HepG2 (cell line): ENCODE data around the gene DLX4. TPM values are rescaled to one million over a fixed set of nuclear protein-coding genes. Genes with fewer than 3 reads are reported as not detected.

Experiments used
- ATAC-seq: fragments of 200-7000 bp; cut with Tn5 transposase; 3 replicates; pipeline ENCODE4 v1.9.1; 2020; ENCODE audit warnings: mild to moderate bottlenecking, moderate library complexity
- BruUV-seq: library from RNA; stranded (reverse); fragments of 400-500 nt; replicated peaks from 2 replicates; lab custom pipeline; 2021; lab: Mats Ljungman, UMichigan
- CTCF ChIA-PET: fragments of 300-600 bp; formaldehyde crosslinking; extraction: SDS; loops from one replicate; lab custom pipeline; 2021; ENCODE audit warnings: low total read pairs, inconsistent platforms, low intra/inter-chr PET ratio; lab: Yijun Ruan, JAX
- POLR2A ChIA-PET: fragments of 350-600 bp; sonication (Branson Sonifier 250); formaldehyde crosslinking; loops from one replicate; lab custom pipeline; 2020; ENCODE audit warnings: antibody characterized with exemption, inconsistent platforms; lab: Yijun Ruan, JAX
- DNase-seq: peaks from one replicate; pipeline ENCODE4 v3.0.0-alpha.2; 2015; ENCODE audit warnings: low spot score
- FAIRE-seq: peaks from 3 replicates; lab custom pipeline; 2011; peaks lifted over from hg19 to GRCh38; lab: Jason Lieb, UNC
- H2AFZ ChIP-seq: one replicate; pipeline ENCODE4 v1.6.1; 2011; ENCODE audit warnings: low read length, inconsistent platforms
- H3K27ac ChIP-seq: fragments of 300-600 bp; 3 replicates; pipeline ENCODE4 v1.8.0; 2011; ENCODE audit warnings: mixed run types, mild to moderate bottlenecking, mixed read lengths, low read length, inconsistent platforms; ENCODE audit not compliant: insufficient read depth; ENCODE audit errors: extremely low read length
- H3K27me3 ChIP-seq, 2 experiments: fragments of 200-600 bp in 1 of 2; 2 replicates in 1 of 2; 3 replicates in 1 of 2; pipeline versions ENCODE4 v1.6.0 to v1.8.0; 2011; ENCODE audit warnings: low read length in 2 of 2, mild to moderate bottlenecking in 2 of 2, moderate library complexity in 2 of 2, inconsistent platforms in 1 of 2; ENCODE audit not compliant: insufficient read depth in 2 of 2, control insufficient read depth in 1 of 2
- H3K36me3 ChIP-seq, 2 experiments: fragments of 200-600 bp in 1 of 2; replicated peaks in 1 of 2; 2 replicates in 1 of 2; 3 replicates in 1 of 2; pipeline versions ENCODE4 v1.5.1 to v1.8.0; 2011; ENCODE audit warnings: low read length in 2 of 2, inconsistent platforms in 1 of 2; ENCODE audit not compliant: insufficient read depth in 2 of 2, control insufficient read depth in 1 of 2
- H3K4me1 ChIP-seq: 2 replicates; pipeline ENCODE4 v1.5.1; 2012; ENCODE audit warnings: low read length, inconsistent platforms; ENCODE audit not compliant: insufficient read depth
- H3K4me2 ChIP-seq: 2 replicates; pipeline ENCODE4 v1.6.0; 2011; ENCODE audit warnings: low read depth, low read length, inconsistent platforms
- H3K4me3 ChIP-seq, 3 experiments: fragments of 200-600 bp in 1 of 3; sonication (generic), shearing (Covaris generic) in 1 of 3; replicated peaks in 1 of 3; 2 replicates each; pipeline ENCODE4 v1.5.1; 2011 to 2016; ENCODE audit warnings: low read length in 3 of 3, inconsistent platforms in 2 of 3, low read depth in 2 of 3, mild to moderate bottlenecking in 2 of 3, control low read depth in 1 of 3, mixed read lengths in 1 of 3; ENCODE audit not compliant: insufficient read depth in 1 of 3
- H3K79me2 ChIP-seq: one replicate; pipeline ENCODE4 v1.6.1; 2011; ENCODE audit warnings: low read length, inconsistent platforms; ENCODE audit not compliant: insufficient read depth
- H3K9ac ChIP-seq: 2 replicates; pipeline ENCODE4 v1.6.0; 2011; ENCODE audit warnings: mild to moderate bottlenecking, low read depth, low read length, inconsistent platforms; ENCODE audit not compliant: insufficient read depth
- H3K9me3 ChIP-seq: 2 replicates; pipeline ENCODE4 v1.5.1; 2012; ENCODE audit warnings: mild to moderate bottlenecking, low read length
- H4K20me1 ChIP-seq: 2 replicates; pipeline ENCODE4 v1.6.0; 2011; ENCODE audit warnings: inconsistent platforms, mild to moderate bottlenecking, low read length, moderate library complexity; ENCODE audit not compliant: insufficient read depth
- GLI4 ChIP-seq: sonication (generic); formaldehyde crosslinking; IDR thresholded peaks from 2 replicates; pipeline ENCODE4 v1.5.1; 2020; ENCODE audit warnings: missing genetic modification reagents, mild to moderate bottlenecking, moderate library complexity, borderline replicate concordance
- LCORL ChIP-seq, 2 experiments: fragments of 450-650 bp in 1 of 2; sonication (generic) in 1 of 2; formaldehyde crosslinking in 1 of 2; IDR thresholded peaks; 2 replicates each; pipeline versions ENCODE4 v1.5.0 to v1.6.1; 2017 to 2020; ENCODE audit warnings: antibody characterized with exemption in 1 of 2, missing genetic modification reagents in 1 of 2
- NFATC3 ChIP-seq: sonication (generic); formaldehyde crosslinking; IDR thresholded peaks from 2 replicates; pipeline ENCODE4 v1.5.1; 2020; ENCODE audit warnings: mild to moderate bottlenecking, missing genetic modification reagents
- PHF21A ChIP-seq: sonication (generic); formaldehyde crosslinking; IDR thresholded peaks from 2 replicates; pipeline ENCODE4 v1.5.0; 2020; ENCODE audit warnings: mild to moderate bottlenecking, missing genetic modification reagents
- PHF8 ChIP-seq: sonication (generic); formaldehyde crosslinking; IDR thresholded peaks from 2 replicates; pipeline ENCODE4 v1.5.0; 2020; ENCODE audit warnings: missing genetic modification reagents
- SAP130 ChIP-seq: IDR thresholded peaks from 2 replicates; pipeline ENCODE4 v1.6.1; 2016; ENCODE audit warnings: low read depth
- SP4 ChIP-seq: sonication (generic); formaldehyde crosslinking; IDR thresholded peaks from 2 replicates; pipeline ENCODE4 v1.8.1; 2023; ENCODE audit warnings: mild to moderate bottlenecking, missing genetic modification reagents
- XRCC5 ChIP-seq: fragments of 200-400 bp; formaldehyde crosslinking; optimal IDR thresholded peaks from 2 replicates; pipeline ENCODE3; 2017; ENCODE audit warnings: mild to moderate bottlenecking, low read length
- ZNF124 ChIP-seq: sonication (generic); formaldehyde crosslinking; IDR thresholded peaks from 2 replicates; pipeline ENCODE4 v1.4.0; 2020; ENCODE audit warnings: missing genetic modification reagents
- ZNF44 ChIP-seq: sonication (generic); formaldehyde crosslinking; IDR thresholded peaks from 2 replicates; pipeline ENCODE4 v1.5.1; 2020; ENCODE audit warnings: mild to moderate bottlenecking, missing genetic modification reagents
- ZNF501 ChIP-seq: sonication (generic); formaldehyde crosslinking; IDR thresholded peaks from 2 replicates; pipeline ENCODE4 v1.5.1; 2020; ENCODE audit warnings: mild to moderate bottlenecking, moderate library complexity, missing genetic modification reagents
- ZNF557 ChIP-seq: sonication (generic); formaldehyde crosslinking; IDR thresholded peaks from 2 replicates; pipeline ENCODE4 v1.4.0; 2020; ENCODE audit warnings: missing genetic modification reagents
- ZNF563 ChIP-seq: sonication (generic); formaldehyde crosslinking; IDR thresholded peaks from 2 replicates; pipeline ENCODE4 v1.8.0; 2022; ENCODE audit warnings: mild to moderate bottlenecking, moderate library complexity, missing genetic modification reagents
- WGBS: methylation state at CpG from one replicate; pipeline ENCODE4 v1.1.6; 2017; ENCODE audit warnings: low lambda C conversion rate; 5-methylcytosine and 5-hydroxymethylcytosine counted together
- in situ Hi-C: cut with HindIII; loops from 2 replicates; pipeline ENCODE4 v1.10.0; 2017; ENCODE audit warnings: low pct_unique_long_range_greater_than_20kb; ENCODE audit not compliant: extremely low pct_ligation_motif_present
- intact Hi-C: fragments of 100-400 bp; cut with micrococcal nuclease; formaldehyde crosslinking; loops from one replicate; pipeline ENCODE4 v1.10.0; 2022; ENCODE audit not compliant: unreplicated experiment
- polyA plus RNA-seq, 8 experiments: library from polyadenylated mRNA; depleted of rRNA in 3 of 8; stranded (reverse) in 7 of 8; unstranded in 1 of 8; fragments of >200 nt; fragmentation: Illumina TruSeq in 4 of 8; extraction: Trizol in 4 of 8; gene quantifications; 2 replicates each; pipeline versions ENCODE4 v1.2.1 to v1.2.3, GENCODE V29; 2011 to 2016; ENCODE audit warnings: low read depth in 4 of 8, missing spikeins in 1 of 8, mixed read lengths in 1 of 8; ENCODE audit not compliant: insufficient read depth in 1 of 8
- total RNA-seq, 5 experiments: library from RNA; depleted of rRNA; stranded (reverse); fragments of >200 nt; fragmentation: Illumina TruSeq; extraction: Trizol; gene quantifications; 2 replicates each; pipeline ENCODE4 v1.2.3, GENCODE V29; 2016; ENCODE audit warnings: low read depth in 1 of 5
- TF ChIP-seq, protein P1 (sequence below): sonication (generic); formaldehyde crosslinking; IDR thresholded peaks from 2 replicates; pipeline ENCODE4 v1.4.0; 2020; ENCODE audit warnings: mild to moderate bottlenecking, missing genetic modification reagents
- TF ChIP-seq, protein P2 (sequence below): sonication (generic); formaldehyde crosslinking; conservative IDR thresholded peaks from 2 replicates; pipeline ENCODE4 v1.4.0; 2020; ENCODE audit warnings: missing genetic modification reagents
- TF ChIP-seq, protein P3 (sequence below): sonication (generic); formaldehyde crosslinking; IDR thresholded peaks from 2 replicates; pipeline ENCODE4 v1.4.0; 2020; ENCODE audit warnings: missing genetic modification reagents

The DLX4 gene
- total and polyA plus RNA-seq, 2 of the 13 experiments (the other 11 are each of a cell fraction or from before 2014, with no cell fraction given), result 0.55 to 2.3 TPM

DNA sequence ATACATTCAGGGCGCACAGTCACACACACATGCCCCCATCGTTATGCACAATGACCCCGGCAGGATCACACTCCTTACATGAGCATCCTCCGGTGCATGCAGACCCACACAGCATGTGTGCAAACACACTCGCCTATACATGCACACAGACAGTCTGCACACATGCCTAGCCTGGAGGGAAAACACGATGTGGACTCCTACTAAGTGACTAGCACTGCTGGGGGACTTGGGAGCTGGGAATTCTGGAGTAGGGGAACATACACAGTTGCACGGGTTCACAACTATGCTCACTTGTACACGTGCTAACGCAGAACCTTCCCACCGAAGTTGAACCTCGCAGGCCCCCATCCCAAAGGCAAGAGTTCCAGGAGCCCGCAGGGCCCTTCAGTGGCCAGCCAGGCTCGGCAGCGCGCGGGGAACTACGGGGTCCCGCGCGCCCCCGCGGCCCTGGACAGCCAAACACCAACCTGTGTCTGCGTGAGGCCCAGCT lies 24.0 kb downstream of the DLX4 start:
- FAIRE-seq (no peak), DNase-seq (no peak), ATAC-seq (no peak)
- no peak overlapping the region for H3K9ac ChIP-seq
- H3K4me3 ChIP-seq, result peak overlapping the region; percentile 33 to 73 (median 43); a peak in 5 of 6 replicates
- no TSS peak for BruUV-seq
- no peak overlapping the region for H2AFZ ChIP-seq
- intact Hi-C loops, result no loop called here
- no peak overlapping the region for H3K27ac ChIP-seq
- peaks cover 41% of the 10 kb centered on the region for H3K4me1 ChIP-seq
- ChIA-PET POLR2A (no interaction called here), CTCF (interaction anchor here (7.9 kb wide), 1 partner anchor 132 kb away, joined by 284 read pairs; no protein-coding TSS in a partner anchor)
- in situ Hi-C loops, result loop anchor here (5.0 kb wide), 1 partner anchor 41 kb away; no protein-coding TSS in a partner anchor
- H3K4me2 ChIP-seq, result peak overlapping the region; percentile 72
- H3K36me3 ChIP-seq, result no peaks in the 10 kb centered on the region
- H3K9me3 ChIP-seq, result no peaks in the 10 kb centered on the region
- H3K79me2 ChIP-seq, result no peaks in the 10 kb centered on the region
- no peaks in the 10 kb centered on the region for H4K20me1 ChIP-seq
- H3K27me3 ChIP-seq, result peaks cover 32 to 92% of the 10 kb centered on the region in 2 experiments
- WGBS, result 13% methylated on average over 22 of the region's 23 CpGs
- TF ChIP-seq NFATC3 (CRISPR knock-in tag) (no peak), ZNF501 (CRISPR knock-in tag) (0 out of 2 replicates have a peak, but pooled peaks have one; percentile 27), SAP130 (no peak), ZNF563 (CRISPR knock-in tag) (no peak), PHF21A (CRISPR knock-in tag) (0 out of 2 replicates have a peak, but pooled peaks have one; percentile 27), ZNF557 (CRISPR knock-in tag) (no peak), ZNF44 (CRISPR knock-in tag) (0 out of 2 replicates have a peak, but pooled peaks have one; percentile 41), ZNF124 (CRISPR knock-in tag) (no peak), PHF8 (0 out of 2 replicates have a peak, but pooled peaks have one; percentile 29), GLI4 (0 out of 2 replicates have a peak, but pooled peaks have one; percentile 38), LCORL (IDR thresholded peaks at IDR 0.05) (no peak), LCORL (CRISPR knock-in tag; IDR thresholded peaks at IDR 0.05) (peak; percentile 44; the same call in 1 of the 2 replicates), XRCC5 (no peak), SP4 (CRISPR knock-in tag) (no peak)
- TF ChIP-seq, protein P1, sequence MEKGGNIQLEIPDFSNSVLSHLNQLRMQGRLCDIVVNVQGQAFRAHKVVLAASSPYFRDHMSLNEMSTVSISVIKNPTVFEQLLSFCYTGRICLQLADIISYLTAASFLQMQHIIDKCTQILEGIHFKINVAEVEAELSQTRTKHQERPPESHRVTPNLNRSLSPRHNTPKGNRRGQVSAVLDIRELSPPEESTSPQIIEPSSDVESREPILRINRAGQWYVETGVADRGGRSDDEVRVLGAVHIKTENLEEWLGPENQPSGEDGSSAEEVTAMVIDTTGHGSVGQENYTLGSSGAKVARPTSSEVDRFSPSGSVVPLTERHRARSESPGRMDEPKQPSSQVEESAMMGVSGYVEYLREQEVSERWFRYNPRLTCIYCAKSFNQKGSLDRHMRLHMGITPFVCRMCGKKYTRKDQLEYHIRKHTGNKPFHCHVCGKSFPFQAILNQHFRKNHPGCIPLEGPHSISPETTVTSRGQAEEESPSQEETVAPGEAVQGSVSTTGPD (CRISPR knock-in tag), result no peak
- TF ChIP-seq, protein P2, sequence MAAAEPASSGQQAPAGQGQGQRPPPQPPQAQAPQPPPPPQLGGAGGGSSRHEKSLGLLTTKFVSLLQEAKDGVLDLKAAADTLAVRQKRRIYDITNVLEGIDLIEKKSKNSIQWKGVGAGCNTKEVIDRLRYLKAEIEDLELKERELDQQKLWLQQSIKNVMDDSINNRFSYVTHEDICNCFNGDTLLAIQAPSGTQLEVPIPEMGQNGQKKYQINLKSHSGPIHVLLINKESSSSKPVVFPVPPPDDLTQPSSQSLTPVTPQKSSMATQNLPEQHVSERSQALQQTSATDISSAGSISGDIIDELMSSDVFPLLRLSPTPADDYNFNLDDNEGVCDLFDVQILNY, result no peak
- TF ChIP-seq, protein P3, sequence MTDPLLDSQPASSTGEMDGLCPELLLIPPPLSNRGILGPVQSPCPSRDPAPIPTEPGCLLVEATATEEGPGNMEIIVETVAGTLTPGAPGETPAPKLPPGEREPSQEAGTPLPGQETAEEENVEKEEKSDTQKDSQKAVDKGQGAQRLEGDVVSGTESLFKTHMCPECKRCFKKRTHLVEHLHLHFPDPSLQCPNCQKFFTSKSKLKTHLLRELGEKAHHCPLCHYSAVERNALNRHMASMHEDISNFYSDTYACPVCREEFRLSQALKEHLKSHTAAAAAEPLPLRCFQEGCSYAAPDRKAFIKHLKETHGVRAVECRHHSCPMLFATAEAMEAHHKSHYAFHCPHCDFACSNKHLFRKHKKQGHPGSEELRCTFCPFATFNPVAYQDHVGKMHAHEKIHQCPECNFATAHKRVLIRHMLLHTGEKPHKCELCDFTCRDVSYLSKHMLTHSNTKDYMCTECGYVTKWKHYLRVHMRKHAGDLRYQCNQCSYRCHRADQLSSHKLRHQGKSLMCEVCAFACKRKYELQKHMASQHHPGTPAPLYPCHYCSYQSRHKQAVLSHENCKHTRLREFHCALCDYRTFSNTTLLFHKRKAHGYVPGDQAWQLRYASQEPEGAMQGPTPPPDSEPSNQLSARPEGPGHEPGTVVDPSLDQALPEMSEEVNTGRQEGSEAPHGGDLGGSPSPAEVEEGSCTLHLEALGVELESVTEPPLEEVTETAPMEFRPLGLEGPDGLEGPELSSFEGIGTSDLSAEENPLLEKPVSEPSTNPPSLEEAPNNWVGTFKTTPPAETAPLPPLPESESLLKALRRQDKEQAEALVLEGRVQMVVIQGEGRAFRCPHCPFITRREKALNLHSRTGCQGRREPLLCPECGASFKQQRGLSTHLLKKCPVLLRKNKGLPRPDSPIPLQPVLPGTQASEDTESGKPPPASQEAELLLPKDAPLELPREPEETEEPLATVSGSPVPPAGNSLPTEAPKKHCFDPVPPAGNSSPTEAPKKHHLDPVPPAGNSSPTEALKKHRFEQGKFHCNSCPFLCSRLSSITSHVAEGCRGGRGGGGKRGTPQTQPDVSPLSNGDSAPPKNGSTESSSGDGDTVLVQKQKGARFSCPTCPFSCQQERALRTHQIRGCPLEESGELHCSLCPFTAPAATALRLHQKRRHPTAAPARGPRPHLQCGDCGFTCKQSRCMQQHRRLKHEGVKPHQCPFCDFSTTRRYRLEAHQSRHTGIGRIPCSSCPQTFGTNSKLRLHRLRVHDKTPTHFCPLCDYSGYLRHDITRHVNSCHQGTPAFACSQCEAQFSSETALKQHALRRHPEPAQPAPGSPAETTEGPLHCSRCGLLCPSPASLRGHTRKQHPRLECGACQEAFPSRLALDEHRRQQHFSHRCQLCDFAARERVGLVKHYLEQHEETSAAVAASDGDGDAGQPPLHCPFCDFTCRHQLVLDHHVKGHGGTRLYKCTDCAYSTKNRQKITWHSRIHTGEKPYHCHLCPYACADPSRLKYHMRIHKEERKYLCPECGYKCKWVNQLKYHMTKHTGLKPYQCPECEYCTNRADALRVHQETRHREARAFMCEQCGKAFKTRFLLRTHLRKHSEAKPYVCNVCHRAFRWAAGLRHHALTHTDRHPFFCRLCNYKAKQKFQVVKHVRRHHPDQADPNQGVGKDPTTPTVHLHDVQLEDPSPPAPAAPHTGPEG (CRISPR knock-in tag), result no peak
